ENCODE data around the gene KCNH2. TPM values are rescaled to one million over a fixed set of nuclear protein-coding genes. Genes with fewer than 3 reads are reported as not detected.

Gene KCNH2
- total RNA-seq, 1 donor from 2014 or later = not detected

DNA sequence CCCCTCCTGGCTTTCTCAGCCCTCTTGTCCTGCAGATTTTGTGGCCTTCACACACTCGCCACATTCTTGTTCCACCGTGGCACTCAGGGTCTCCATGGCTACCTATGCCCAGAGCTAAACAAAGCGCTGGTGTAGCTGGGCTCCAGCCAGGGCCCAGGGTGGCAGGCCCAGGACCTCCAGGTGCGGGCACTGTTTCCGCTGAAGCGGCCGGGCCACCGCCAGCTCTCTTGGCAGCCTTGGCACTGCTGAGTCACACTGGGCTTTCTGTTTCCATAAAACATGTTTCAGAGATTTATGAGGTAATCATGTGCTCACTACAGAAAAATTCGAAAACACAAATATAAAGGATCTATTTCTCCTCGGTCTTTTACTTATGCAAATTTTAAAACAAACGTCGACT is 74.5 kb downstream of the KCNH2 start:
- peak; percentile 50 for DNase-seq

DNA sequence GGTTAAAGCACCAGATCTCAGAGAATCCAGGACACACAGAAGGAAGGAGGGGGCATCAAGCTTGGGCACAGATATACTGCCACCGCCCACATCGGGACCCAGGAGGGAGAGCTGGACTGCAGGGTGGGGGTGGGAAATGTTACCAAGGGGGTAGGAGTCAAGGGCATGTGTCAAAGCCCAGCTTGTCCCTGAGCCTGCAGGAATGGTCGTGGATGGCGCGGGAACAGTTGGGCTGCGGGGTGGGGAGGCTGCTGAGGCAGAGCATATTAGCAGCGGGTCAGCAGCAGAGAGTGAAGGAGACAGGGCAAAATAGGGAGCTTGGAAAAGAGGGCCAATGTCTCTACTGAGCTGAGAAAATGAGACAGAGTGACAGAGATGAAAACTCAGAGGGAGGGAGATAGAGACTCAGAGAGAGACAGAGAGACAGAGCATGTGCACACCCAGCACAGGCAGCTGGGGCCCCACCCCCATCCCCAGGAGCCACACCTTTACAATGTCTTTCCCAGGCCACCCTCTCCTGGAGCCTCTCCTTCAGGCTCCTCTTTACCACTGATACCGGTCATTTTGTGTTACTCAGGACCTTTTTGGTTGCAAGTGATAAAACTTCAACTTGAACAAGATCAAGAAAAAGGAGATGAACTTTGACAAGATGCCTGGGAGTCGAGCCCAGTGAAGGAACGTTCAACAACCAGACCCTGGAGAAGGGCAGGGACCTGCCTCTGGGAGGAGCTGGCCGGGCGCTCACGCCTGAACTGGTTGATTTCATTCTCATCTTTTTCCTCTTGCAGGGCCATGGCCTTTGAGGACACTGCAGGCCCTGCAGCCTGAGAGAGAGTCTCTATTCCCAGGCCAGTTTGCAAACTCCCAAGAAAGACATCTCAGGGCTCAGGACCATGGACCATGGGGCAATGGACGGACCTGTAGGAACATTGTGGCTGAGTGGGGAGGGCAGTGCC is 75.8 kb downstream of the KCNH2 start:
- no peak for DNase-seq

DNA sequence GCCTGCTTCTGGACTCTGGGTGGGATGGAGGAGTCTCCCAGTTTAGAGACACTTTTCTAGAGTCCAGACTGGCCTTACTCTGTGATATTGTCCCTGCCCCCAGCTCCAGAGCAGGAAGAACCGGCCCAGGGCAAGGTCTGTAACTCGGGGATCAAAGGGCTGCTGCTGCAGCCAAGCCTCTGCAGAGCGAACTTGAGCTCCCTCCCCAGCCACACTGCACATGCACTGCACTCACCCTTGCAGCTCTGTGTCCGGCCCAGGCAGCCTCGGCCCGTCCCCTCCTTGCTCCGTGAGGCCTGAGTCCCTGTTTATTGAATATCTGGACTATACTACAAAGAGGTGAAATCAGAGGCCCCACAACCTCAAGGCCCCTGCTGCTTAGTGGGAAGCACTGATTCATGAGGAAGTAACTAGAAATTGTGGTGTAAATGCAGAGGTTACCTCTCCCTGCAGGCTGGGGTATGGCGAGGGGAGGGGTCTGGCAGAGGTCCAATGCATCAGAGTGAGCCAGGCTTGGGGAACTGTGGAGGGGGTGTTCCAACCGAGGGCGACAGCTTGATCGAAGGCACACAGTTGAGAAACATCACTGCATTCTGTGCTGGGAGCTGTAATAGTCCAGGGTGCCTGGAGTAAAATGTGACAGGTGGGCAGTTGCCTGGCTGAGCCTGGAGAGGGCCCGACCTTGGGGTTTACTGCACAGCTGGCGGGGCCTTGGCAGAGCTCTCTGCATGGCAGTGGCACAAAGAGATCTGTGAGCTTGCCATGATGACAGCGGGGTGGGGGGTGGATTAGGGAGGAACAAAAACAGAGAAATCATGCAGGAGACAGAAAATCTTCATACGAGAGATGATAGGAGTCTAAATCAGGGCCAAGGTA is 76.7 kb downstream of the KCNH2 start:
- DNase-seq = no peak

DNA sequence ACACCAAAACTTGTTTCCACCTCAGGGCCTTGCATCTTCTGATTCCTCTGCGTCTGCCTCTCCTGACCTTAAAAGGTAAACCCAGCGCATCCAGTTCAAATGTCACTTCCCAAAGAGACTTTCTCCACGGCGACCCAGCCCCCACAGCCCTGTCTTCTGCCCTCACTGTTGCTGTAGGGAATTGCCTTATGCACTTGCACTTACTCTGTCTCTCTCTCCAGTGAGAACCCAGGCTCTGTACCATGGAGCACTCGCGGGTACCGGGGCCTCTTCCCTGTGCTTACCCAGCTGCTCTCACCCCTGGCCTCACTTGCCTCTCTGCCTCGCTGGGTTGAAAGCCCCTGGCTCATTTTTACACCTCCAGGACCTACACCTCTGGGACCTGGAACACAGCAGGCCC is 77.4 kb downstream of the KCNH2 start:
- no peak for DNase-seq

DNA sequence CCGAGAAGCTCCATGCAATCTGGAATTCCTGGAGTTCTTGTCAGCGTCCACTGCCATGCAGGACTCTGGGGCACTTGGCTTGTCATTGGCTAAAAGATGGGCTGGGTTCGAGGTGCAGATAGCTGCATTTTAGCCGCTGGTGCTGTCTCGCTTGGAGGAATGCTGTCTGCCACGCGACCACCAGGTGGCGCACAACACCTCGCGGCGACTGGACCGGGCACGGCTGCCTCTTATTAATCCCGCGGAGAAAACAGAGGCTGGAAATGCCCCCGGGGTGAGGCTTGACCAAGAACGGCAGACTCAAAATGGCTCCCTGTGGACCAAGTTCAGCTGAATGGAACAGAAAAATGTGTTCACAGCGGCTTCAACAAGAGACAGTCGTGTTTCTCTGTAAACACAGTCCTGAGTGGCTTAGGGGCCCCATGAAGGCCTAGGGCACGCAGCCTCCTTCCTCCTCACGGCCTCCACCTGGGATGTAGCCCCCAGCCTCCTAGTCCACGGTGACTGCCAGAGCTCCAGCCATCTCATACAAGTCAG is 79.6 kb downstream of the KCNH2 start:
- peak; percentile 79 for DNase-seq

DNA sequence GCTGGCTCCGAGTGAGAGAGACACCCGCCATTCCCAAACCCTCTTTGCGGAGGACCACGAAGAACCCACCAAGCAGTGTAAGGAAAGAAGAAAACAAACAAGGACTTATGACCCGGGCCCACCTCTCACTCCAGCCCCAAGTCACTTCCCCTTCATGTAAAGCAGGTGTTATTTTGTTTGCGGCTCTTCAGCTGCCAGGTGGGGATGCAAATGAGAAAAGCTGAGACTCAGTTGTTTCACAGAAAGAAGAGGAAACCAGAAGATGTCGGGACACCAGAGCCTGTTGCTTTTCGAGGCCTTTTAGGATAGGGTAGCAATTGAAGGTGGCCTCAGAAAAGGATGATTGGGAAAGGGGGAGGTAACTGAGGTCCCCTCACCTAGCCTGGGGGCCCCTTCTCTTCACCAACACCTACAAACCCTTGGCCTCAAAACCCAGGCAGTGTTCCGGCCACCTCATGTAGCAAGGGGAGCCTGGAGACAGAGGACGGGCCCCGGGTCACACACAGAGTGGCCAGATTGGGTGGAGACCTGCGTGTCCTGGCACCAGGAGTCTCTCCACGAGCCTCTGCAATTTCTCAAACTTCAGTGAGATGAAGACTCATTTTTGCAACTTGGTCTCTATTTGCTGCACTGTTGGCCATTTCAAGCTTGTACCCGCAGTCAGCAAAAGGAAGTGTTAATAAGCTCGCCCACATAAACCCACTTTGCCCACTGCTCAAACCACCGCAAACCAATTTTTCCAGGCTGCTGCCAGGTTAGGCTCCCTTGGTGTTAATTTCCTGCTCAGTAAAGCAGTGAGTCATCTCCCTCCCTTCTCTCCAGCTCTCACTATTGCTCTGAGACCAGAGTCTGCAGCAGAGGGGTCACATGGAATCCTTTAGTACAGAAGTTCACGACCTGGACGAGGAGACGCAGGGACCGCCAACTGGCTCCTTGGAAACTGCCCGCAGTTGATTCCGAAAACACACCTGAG is 80.3 kb downstream of the KCNH2 start:
- peak; percentile 8 for DNase-seq

DNA sequence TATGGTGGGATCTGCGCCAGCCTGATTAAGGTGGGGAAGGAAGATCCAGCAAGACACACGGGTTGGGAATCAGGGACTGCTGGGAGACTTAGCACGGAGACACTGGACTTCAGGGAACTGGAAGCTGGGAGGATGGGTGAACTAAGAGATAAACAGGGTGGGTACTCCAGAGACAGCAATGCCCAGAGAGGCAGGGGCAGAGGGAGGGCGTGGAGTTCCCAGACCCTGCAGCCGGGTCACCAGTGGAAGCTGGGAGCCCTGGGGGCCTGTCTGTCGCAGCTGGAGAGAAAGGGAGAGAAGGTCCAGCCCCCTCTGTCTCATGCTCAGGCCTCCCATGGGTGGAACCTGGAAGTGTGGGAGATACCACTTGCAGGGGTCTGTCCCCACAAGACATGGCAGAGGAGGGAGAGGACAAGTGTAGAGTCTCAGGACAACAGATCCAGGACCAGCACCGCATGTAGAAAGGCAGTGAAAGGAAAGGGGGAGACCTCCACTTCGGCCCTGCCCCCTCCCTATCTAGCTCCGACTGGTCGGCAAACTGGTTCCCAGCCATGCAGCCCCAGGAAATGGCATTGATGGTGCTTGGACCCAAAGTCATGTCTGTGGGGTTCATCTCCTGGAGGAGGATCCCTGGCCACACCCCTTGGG is 81.4 kb downstream of the KCNH2 start:
- DNase-seq = no peak

DNA sequence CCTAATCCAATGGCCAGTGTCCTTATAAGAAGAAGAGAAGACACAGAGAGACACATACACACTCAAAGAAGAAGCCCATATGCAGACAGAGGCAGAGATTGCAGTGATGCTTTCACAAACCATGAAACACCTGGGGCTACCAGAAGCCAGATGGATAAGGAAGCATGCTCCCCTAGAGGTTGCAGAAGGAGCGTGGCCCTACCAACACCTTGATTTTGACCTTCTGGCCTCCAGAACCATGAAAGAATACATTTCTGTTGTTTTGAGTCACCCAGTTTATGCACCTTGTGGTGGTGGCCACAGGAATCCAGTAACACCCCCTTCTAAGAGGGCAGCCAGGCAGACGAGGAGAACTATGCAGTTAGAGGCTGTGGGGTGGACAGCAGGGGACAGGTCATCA is 82.3 kb downstream of the KCNH2 start:
- no peak for DNase-seq

Other genes starting within 250 kb of the KCNH2 start
- gene GIMAP5, start 240.9 kb downstream of the KCNH2 start, total RNA-seq = 203 and 350 TPM in 2 replicates
- gene TMEM176B, start 178.0 kb downstream of the KCNH2 start, total RNA-seq = not detected in 2 replicates
- gene TMEM176A, start 177.6 kb downstream of the KCNH2 start, total RNA-seq = not detected in 2 replicates
- not detected in 2 replicates for gene AOC1, start 125.8 kb downstream of the KCNH2 start, total RNA-seq
- gene NOS3, start 12.7 kb upstream of the KCNH2 start, total RNA-seq = 33.4 and 103 TPM in 2 replicates
- 0.28 TPM in 1 of 2 replicates, not detected in the other for gene ATG9B, start 46.2 kb upstream of the KCNH2 start, total RNA-seq
- gene ABCB8, start 50.1 kb upstream of the KCNH2 start, total RNA-seq = 20.4 and 38.2 TPM in 2 replicates
- gene ASIC3, start 70.2 kb upstream of the KCNH2 start, total RNA-seq = 0.42 TPM in 1 of 2 replicates, not detected in the other
- gene CDK5, start 79.6 kb upstream of the KCNH2 start, total RNA-seq = 14.1 and 17.6 TPM in 2 replicates
- gene SLC4A2, start 81.3 kb upstream of the KCNH2 start, total RNA-seq = 93.6 and 113 TPM in 2 replicates
- 67.0 and 69.6 TPM in 2 replicates for gene FASTK, start 102.5 kb upstream of the KCNH2 start, total RNA-seq
- gene TMUB1, start 105.2 kb upstream of the KCNH2 start, total RNA-seq = 28.4 and 35.6 TPM in 2 replicates
- 94.9 and 142 TPM in 2 replicates for gene AGAP3, start 108.2 kb upstream of the KCNH2 start, total RNA-seq
- not detected in 2 replicates for gene GBX1, start 189.4 kb upstream of the KCNH2 start, total RNA-seq
- not detected in 2 replicates for gene ASB10, start 208.9 kb upstream of the KCNH2 start, total RNA-seq
- gene H2BK1, start 232.2 kb upstream of the KCNH2 start, total RNA-seq = not detected in 2 replicates
- 74.6 and 76.2 TPM in 2 replicates for gene ABCF2, start 248.9 kb upstream of the KCNH2 start, total RNA-seq

Measured in dermis blood vessel endothelial cell (primary cell).